Measurements from ENCODE around the gene RNASEH1.

RNASEH1 gene, protein sequence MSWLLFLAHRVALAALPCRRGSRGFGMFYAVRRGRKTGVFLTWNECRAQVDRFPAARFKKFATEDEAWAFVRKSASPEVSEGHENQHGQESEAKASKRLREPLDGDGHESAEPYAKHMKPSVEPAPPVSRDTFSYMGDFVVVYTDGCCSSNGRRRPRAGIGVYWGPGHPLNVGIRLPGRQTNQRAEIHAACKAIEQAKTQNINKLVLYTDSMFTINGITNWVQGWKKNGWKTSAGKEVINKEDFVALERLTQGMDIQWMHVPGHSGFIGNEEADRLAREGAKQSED

DNA sequence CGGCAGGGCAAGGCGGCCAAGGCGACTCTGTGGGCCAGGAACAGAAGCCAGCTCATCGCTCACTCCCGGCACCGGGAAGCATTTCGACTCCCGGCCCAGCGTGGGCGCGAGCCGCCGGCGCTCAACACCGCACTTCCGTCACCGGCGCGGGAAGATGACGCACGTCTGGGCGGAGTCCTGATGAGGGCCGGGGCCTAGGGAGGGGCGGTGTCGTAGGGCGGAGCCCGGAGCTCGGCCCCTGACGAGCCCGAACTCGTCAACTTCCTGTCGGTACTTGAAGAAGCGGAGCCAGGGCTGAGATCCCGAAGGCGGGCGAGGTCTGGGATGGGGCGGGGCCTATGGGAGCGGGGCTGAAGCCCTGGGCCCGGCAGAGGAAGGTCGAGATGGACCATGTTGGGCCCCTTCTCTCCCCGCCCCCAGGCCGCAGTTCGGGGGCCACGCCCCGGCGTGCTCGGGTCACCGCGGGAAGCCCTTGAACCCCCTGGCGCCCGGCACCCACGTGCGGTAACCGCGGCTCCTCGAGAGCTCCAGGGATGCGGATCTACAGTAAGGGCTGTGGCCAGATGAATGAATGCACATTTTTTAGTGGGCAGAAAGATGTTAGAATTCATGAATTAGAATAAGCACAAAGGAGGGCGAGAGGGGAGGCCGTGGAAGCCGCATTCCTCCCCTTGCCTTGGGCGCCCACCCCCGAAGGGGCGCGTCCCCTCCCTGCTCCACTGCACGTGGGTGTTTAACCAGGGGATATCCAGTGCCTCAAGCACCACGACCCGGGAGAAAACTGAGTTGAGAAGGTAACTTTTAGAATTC lies at the start of gene RNASEH1:
Gene RNASEH1, minus strand, starts transcription at position 129 of the 810 bp plus-strand sequence. Its CDS starts 73 bp downstream, at position 56.
- DNase-seq: peak; percentile 91

DNA sequence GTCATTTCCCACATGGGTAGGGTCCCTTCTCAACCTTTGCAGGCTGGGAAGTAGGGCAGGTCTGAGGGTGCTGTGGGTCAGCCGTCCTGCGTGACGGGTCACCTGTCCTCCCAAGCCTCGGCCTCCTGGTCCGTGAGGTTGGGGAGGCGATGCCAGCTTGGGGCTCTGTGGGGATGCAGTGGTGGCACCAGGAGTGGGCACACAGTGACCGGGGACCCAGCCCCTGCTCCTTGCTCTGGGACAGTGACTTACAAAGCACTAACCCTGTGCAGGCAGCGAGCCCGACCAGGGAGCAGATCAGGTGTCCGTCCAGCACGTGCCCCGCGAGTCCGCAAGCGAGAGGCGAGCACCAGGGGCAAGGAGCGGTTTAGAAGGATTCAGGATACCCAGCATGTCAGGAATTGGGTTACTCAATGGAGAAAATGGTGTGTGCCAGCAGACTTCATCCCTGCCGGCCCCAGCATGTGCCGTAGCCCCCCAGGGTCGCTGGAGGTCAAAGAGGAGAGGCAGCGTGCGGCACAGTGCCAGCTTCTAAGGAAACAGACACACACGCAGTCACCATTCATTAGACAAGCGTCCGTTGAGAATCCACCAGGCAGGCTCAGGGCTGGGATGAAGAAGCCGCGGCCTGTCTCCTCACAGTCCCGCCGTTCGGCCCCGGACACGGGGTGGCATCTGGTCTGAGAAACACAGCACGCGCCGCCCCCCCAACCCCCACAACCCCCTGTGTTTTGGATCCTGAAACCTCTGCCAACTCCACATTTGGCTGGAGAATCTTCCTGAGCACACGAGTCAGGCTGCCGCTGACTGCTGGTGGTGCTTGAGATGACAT lies 48.5 kb upstream of the RNASEH1 start:
- no peak for DNase-seq

DNA sequence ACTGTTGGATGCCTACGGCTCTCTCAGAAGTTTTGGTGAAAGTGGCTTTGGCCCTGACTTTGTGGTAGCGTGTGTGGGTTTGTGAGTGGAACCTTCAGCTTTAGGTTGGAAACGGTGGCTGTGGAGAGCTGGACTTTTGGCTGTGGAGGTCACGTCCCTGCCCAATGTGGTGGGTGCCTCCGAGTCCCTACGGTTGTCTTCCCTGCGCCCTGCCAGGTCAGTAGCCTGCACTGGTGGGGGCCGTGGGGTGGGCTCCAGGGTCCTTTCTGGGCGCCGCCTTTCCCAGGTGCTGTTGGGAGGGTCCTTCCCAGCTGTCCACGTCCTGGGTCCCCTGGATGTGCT lies 47.9 kb upstream of the RNASEH1 start:
- no peak for DNase-seq

DNA sequence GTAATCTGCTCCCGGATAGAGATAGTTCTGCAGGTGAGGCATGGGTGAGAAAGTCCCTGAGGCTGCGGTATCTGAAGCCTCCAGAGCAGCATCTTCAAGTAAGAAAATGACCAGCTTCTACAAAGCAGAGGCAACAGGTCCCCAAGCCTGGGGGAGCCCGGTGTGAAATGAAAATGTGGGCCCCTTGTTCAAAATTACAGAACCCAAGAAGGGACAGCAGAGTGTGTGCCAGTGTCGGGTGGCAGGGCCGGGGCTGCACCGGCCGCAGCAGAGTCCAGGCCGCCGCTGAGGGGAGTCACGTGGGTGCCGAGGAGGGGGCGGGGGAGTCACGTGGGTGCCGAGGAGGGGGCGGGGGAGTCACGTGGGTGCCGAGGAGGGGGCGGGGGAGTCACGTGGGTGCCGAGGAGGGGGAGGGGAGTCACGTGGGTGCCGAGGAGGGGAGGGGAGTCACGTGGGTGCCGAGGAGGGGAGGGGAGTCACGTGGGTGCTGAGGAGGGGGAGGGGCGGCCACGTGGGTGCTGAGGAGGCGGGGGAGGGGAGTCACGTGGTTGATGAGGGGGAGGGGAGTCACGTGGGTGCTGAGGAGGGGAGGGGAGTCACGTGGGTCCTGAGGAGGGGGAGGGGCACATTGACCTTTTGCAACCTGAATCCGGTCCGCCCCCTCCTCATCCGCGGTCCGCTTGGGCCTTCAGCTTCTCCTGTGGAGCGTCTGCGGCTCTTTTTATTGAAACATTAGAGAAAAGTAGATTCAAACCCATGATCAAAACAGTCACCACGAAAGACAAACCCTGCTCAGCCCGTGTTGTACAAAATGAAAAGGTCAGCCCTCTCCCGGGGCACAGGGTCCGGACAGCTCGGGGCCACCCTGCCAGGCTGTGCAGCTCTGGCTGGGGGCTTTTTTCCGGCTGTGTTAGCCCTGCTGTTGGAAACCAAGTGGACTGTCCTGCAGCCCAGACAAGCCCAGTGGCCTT lies 47.1 kb upstream of the RNASEH1 start:
- DNase-seq: no peak

DNA sequence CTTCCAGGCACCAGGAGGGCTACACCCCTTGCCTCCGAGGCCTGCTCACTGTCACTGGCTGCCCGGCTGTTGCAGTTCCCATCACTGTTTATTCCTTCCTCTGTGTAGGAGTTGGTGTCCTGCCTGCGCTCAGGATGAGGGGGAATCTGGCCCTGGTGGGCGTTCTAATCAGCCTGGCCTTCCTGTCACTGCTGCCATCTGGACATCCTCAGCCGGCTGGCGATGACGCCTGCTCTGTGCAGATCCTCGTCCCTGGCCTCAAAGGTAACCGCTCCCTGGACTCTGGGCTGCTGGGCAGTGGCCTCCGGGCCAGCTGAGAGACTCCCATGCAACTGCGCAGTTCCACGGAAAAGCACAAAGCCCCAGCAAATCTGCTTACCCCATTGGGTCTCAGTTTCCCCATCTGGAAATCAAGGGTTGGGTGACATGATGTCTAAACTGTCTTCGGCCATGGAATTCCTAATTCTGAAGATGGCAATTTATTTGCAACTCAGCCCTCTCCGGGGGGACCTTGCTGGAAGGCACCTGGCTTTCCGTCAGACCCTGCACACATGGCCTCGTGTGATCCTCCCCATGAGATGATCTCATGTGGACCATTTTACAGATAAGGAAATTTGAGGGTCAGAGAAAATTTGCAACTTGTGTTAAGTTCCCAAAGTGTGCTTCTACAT lies 46.2 kb upstream of the RNASEH1 start:
- no peak for DNase-seq

DNA sequence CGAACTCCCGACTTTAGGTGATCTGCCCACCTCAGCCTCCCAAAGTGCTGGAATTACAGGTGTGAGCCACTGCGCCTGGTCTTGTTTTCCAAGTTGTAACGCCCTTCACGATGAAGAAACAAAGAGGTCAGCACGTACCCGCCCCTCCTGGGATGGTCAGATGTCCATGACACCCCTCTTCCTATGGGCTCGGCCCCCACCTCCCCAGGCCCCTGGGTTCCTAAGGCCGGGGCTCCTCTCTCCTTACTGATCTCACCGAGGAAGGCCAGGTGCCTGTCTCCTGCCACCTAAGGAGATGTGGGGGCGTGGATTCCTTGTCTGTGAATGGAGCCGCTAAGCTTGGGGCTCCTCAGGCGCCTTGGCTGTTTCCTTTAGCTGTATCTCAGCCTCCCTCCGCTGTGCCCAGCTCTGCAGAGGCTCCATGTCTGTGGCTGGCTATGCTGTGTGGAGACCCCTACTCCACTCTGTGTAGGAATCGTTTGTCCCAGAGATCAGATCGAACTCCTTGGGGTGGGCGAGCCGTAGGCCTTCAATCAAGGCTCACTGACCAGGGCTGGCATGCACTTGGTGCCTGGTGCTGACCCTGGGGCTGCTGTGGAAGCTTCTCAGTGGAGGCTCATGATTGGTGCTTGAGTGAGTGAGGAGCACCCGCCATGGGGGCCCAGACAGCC lies 45.5 kb upstream of the RNASEH1 start:
- no peak for DNase-seq

DNA sequence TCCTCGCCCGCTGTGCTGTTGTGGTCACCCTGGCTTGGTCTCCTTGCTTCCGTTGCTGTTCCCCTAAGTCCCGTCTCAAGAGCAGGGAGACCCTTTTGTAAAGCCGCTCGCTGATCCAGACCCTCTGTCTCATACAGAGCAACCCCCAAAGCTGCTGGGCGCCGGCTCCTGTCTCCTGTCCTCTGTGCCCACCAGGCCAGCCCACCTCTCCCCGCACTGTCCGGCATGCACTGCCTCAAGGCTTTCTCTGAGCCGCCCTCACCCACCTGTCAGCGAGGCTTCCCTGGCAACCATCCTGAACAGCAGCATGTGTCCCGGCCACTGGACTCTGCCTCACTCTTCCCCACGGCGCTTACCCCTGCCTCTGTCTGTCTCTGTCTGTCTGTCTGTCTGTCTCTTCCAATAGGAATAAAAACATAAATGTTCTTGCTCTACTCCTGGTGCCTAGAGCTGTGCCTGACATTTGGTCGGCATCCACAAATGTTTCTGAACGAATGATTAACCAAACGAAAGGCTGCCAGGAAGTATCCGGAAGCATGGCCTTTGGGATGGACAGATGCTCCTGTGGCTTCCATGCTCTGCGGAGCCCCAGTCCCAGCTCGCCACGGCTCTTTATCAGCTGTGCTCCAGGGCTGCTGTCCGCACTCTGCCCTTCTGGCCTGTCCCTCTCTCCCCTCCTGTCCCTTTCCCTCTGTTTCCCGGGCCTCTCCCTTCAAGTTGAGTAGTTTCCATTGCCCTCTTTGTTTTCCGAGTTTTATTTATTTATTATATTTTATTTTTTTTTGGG lies 44.6 kb upstream of the RNASEH1 start:
- no peak for DNase-seq

DNA sequence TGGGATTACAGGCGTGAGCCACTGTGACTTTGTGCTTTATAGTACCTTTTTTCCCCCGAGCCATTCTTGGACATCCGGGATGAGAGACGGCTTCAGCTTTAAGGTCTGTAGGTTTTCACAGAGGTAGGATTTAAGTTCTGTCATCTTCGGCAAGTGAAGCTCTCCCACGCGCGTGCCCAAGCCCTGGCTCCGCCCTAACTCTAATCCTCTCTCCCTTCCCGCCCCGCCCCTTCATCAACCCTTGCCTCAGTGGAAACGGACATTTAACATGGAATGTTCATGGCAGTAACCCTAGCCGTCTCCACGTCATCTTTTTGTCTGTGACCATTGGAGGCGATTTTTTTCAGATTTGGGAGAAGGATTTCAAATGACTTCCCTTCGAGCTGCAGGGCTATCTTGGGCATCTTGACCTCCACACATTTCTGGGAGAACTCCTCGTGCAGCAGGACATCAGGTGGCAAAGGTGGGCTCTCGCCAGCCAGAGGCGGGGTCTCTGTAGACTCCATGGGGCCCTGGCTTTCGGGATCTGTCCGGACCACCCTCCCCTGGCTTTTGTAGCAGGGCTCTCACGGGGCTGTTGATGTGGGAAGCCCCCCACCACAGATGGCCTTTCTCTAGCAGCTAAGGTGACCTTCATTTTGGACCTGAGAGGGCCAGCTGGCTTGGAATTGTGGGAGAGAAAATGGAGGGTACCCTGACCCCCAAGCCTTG lies 43.6 kb upstream of the RNASEH1 start:
- DNase-seq: no peak

DNA sequence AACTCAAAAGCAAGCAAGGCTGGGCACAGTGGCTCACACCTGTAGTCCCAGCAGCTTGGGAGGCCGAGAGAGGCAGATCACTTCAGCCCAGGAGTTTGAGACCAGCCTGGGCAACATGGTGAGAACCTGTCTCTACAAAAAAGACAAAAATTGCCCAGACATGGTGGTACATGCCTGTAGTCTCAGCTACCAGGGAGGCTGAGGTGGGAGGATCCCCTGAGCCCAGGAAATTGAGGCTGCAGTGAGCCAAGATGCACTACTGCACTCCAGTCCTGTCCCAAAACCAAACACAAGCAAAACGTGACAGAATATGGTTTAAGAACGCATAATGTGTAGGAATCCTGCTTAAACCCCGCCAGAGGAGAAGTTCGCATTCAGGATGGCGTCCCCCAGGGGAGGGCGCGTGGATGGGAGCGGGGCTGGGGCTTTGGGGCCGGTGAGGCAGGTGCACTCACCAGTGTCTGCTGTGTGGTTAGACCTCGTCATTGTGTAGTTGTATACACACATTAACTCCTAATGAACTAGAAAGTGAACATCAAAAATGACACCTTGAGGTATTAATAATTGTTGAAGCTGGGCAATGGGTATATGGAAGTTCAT lies 42.2 kb upstream of the RNASEH1 start:
- DNase-seq: no peak

DNA sequence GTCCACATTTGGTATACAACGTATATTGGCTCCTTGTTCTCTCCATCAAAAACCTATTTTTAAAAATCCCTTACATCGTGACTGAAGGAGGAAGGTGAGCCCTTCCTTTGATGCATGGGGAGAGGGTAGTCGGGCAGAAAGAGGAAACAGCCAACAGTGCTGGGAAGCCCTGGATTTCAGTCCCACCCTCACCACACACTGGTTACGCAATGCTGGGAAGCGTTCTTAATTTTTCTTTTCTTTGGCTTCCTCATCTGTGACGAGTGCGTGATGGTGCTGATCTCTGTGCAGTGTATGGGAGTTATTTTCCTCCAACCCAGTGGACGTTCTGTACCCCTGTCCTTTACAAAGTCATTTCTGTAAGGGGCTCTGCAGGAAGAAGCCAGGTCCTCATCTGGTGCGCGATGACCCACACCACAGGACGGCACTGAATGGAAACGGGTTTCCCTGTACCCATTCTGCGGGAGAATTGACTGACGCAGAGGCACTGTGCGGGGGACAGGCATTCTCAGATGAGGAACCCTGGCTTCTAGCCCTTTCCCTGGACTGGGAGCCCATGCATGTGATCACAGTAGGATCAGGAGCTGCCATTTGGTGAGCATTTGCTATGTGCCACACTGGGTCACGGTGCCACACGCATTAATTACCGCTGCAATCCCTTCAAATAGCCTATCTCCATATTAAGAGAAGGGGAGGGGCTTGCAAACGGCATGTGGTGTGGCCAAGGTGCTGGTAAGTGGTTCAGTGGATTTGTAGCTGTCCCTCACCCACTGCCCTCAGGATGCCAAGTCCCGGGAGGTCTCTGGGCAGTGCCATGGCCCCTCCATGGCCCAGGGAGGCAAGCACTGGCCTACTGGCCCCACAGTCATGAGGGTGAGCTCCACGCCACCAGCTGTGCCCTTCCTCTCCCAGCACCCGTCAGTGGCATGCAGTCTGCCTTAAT lies 41.0 kb upstream of the RNASEH1 start:
- no peak for DNase-seq

DNA sequence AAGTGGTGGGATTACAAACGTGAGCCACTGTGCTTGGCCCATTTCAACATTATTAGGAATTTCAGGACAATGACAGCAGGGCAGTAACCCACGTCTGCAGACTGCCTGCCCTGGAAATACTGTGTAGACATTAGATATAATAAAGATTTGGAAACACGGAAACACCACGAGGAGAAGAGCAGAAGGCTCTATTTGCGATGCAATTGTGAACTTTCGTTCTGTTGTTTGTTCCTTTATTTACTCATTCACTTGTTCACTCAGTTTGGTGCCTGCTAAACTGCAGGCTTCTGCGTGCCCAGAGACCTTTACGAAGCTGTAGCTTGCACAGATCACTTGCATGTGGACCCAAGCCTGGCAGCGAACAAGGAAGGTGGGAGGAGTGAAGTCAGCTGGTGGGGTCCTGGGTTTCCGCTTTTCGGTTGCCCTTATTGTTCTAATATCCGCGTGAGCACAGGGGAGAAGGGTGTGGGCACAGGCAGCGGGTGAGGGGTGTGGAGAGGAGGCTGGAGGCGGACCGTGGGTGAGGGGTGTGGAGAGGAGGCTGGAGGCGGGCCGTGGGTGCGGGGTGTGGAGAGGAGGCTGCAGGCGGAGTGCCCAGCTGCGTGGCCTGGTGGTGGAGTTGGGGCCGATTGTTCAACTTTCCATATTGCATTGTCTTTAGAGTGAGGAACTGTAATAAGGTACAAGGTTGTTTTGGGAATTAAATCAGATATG lies 40.2 kb upstream of the RNASEH1 start:
- DNase-seq: no peak

DNA sequence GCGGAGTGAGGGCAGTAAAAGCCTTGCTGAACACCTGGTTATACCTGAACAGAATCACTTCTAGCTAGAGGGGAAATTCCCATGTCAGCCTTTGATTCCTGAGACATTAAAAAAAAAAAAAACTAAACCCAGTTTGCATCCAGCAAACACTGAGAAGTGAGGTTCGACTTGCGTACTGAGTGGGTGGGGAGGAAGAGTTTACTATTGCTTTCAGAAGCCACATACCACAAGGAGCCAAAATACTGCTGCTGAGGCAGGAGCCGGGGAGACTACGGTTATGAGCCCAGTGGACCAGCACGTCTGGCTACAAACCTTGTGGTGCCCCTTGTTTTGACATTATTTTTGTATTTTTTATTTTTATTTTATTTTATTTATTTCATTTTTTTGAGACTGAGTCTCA lies 39.4 kb upstream of the RNASEH1 start:
- no peak for DNase-seq

DNA sequence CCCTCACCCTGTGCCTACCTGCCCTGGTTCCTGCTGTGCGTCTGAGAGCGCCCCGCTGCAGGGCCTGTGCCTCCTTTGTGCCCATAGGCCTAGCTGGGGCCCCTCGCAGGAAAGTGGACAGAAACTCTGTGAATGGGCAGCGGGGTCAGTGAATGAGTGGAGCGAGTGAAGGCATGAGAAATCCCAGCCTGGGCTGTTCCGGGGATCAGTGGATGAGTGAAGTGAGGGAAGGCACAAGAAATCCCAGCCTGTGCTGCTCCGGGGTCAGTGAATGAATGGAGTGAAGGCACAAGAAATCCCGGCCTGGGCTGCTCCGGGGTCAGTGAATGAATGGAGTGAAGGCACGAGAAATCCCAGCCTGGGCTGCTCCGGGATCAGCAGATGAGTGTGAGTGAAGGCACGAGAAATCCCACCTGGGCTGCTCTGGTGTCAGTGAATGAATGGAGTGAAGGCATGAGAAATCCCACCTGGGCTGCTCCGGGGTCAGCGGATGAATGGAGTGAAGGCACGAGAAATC lies 38.8 kb upstream of the RNASEH1 start:
- DNase-seq: no peak

DNA sequence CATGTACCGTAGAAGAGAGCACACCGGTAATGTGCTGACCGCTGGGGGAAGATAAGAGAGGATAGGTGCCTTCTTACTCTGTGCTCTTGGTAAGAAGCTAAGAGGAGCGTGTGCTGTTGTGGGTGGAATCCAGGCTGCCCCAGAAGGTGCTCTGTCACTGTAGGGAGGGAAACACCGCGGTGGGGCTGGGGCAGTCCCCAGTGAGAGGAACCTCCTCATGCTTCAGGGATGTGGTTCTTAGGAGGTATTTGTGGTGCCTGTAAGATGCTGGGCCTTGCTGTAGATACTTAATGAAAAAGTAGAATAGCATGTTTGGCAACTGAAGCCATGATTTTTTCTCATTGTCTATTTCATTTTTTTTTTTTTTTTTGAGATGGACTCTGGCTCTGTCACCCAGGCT lies 37.9 kb upstream of the RNASEH1 start:
- no peak for DNase-seq

DNA sequence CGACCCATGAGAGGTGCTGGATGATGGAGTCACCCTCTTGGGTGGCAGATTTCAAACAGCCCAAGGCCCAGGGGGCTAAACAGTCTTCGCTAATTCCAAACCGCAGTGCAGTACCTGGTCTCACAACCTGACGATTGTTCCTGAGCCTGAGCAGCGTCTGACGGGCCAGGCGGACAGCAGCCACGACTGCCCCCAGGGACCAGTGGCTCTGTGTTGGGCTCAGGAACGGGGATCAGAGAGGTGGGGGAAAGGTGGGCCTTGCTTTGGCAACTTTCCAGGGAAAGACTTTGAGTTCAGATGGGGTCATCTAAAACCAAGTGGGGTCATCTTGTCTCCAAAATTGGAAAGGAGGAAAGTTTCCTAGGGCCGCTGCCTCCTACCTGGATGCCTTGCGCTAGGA lies 37.3 kb upstream of the RNASEH1 start:
- no peak for DNase-seq

DNA sequence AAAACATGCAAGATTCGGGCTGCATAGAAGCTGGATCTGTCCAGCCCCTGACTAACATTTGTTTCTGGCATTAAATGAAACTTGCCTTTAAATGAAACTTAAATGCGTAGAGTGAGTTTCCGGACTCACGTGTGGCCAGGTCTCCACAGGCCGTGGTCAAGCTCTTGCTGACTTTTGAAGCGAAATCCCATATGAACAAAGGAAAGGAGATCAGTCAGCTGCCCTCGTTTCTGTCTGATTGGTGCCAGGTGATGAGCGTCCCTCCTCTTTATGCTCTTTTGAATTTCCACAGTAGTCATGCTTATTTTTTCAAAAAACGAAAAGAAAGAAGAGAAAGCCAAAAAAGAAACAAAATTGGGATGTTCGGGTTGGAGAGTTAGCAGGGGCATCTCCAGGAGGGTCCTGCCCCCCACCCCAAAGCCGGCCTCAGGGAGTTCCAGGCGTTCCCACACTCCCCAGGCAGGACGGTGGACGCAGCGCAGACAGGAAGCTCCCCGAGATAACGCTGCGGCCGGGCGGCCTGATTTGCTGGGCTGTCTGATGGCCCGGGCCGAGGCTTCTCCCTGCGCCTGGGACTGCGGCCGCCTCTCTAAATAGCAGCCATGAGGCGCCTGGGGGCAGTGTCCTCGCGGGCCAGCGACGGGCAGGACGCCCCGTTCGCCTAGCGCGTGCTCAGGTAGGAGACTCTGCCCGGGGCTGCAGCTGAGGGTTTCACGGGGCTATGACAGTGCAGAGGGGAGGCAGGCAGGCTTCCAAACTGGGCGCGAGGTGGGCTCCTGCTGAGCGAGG lies 36.6 kb upstream of the RNASEH1 start, which contains the start of gene COLEC11:
Gene COLEC11, plus strand, starts transcription at position 620 of the 789 bp plus-strand sequence. CDS start 9,229 bp downstream, outside the sequence.
- no peak for DNase-seq

Data from NCI-H2081 treated with DMSO at 0.1 percent for 48 hours (cell line).